HG02642 (cell line): Measurements from ENCODE around the gene OR5H2.

Source experiments
- ATAC-seq: cut with Tn5 transposase; IDR thresholded peaks from one replicate; pipeline ENCODE4 v1.9.1; 2021; ENCODE audit warnings: mild to moderate bottlenecking; ENCODE audit not compliant: unreplicated experiment, poor library complexity

The OR5H2 gene

GRCh38 chr3:98329392-98330124 is 47.3 kb downstream of the OR5H2 start:
- ATAC-seq: peak; percentile 65

GRCh38 chr3:98331329-98331728 is 49.0 kb downstream of the OR5H2 start:
- ATAC-seq: no peak
